Measurements from ENCODE around the gene AIF1L. TPM values are rescaled to one million over a fixed set of nuclear protein-coding genes. Genes with fewer than 3 reads are reported as not detected.

AIF1L gene
- total RNA-seq, 1 donor from 2014 or later: not detected

DNA sequence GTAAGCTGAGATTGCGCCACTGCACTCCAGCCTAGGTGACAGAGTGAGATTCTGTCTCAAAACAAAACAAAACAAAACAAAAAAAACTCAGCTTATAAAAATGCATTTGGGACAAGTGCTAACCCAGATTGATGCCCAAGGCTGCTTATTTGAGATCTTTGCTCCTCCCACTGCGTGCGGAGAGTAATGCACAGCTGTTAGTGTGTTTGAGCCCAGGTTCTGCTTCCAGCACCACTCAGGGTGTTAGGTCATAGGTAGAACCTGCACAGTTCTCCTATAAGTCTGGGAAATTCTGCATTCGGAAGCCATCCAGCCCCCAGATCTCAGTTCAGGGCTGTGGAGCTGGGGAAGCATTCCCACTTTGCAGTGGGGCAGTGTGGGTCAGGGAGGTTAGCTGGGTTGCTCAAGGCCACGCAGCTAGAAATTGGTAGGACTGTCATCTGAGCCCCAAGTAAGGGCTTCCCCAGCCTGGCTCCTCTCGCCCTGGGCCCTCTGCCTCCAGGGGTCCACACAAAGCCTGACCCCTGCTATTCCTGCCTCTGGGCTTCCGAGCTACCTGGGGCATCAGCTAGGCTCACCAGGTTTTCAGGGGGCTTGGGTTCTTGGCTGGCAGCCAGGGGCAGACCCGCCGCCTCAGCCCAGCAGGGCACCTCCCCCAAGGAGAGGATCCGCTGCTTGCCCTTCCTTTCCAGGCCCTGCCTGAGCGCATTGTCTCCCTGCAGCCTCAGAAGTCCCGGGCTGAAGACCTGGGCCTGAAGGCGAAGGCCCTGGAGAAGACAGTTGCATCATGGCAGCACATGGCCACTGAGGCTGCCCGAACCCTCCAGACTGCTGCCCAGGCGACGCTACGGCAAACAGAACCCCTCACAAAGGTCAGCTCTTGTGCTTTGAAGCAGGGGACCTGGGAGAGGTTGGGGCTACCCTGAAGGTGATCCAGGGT, 17.6 kb upstream of the AIF1L start:
- no peaks in the 10 kb centered on the region for H3K36me3 Mint-ChIP-seq (ENCODE audit: low read depth)
- H3K27me3 Mint-ChIP-seq: no peaks in the 10 kb centered on the region
- no peak overlapping the region for H3K4me3 Mint-ChIP-seq
- ATAC-seq (ENCODE audit: low read depth) (no peak), DNase-seq (no peak)
- TF ChIP-seq CTCF (IDR thresholded peaks at IDR 0.05): no peak
- H3K4me1 Mint-ChIP-seq: no peaks in the 10 kb centered on the region
- H3K9me3 Mint-ChIP-seq: no peaks in the 10 kb centered on the region
- H3K27ac Mint-ChIP-seq: no peak overlapping the region
- ChIA-PET POLR2A (no interaction called here), CTCF (no interaction called here)
- intact Hi-C loops (cut with micrococcal nuclease): no loop called here

GRCh38 chr9:131080589-131080988, 15.7 kb upstream of the AIF1L start:
- intact Hi-C loops (cut with micrococcal nuclease): no loop called here

DNA sequence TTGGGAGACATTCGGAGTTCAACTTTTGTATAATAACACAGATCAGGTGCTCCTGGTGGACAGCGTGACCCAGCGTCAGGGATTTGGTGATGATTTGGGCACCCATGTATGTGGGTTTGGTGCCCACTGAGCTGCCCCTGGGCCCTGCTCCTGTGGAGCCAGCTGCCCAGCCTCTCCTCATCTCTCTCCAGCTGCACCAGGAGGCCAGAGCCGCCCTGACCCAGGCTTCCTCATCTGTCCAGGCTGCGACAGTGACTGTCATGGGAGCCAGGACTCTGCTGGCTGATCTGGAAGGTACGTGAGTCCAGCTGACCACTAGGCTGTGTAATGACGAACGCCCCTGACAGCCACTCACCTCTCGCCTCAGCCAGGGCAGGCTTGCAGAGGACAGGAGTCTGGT, 14.5 kb upstream of the AIF1L start:
- TF ChIP-seq CTCF (IDR thresholded peaks at IDR 0.05): no peak
- ATAC-seq (ENCODE audit: low read depth): no peak
- H3K27me3 Mint-ChIP-seq: no peaks in the 10 kb centered on the region
- no peak overlapping the region for H3K4me3 Mint-ChIP-seq
- no peaks in the 10 kb centered on the region for H3K4me1 Mint-ChIP-seq
- POLR2A ChIA-PET: no interaction called here
- CTCF ChIA-PET: no interaction called here
- DNase-seq: no peak
- no peak overlapping the region for H3K27ac Mint-ChIP-seq
- H3K9me3 Mint-ChIP-seq: no peaks in the 10 kb centered on the region
- no peaks in the 10 kb centered on the region for H3K36me3 Mint-ChIP-seq (ENCODE audit: low read depth)
- intact Hi-C loops (cut with micrococcal nuclease): no loop called here

More at GRCh38 chr9:131080589-131080988, 15.7 kb upstream of the AIF1L start:
- Mint-ChIP-seq H3K4me1 (no peaks in the 10 kb centered on the region), H3K4me3 (no peak overlapping the region), H3K27ac (no peak overlapping the region), H3K9me3 (no peaks in the 10 kb centered on the region), H3K36me3 (ENCODE audit: low read depth) (no peaks in the 10 kb centered on the region), H3K27me3 (no peaks in the 10 kb centered on the region)
- ChIA-PET POLR2A (no interaction called here), CTCF (no interaction called here)
- DNase-seq: no peak
- TF ChIP-seq CTCF (IDR thresholded peaks at IDR 0.05): no peak
- no peak for ATAC-seq (ENCODE audit: low read depth)

GRCh38 chr9:131082774-131083512, 13.4 kb upstream of the AIF1L start:
- H3K27me3 Mint-ChIP-seq: no peaks in the 10 kb centered on the region
- no peak overlapping the region for H3K27ac Mint-ChIP-seq
- POLR2A ChIA-PET: no interaction called here
- intact Hi-C loops (cut with micrococcal nuclease): no loop called here
- no peaks in the 10 kb centered on the region for H3K4me1 Mint-ChIP-seq
- no peaks in the 10 kb centered on the region for H3K9me3 Mint-ChIP-seq
- ATAC-seq (ENCODE audit: low read depth): no peak
- H3K36me3 Mint-ChIP-seq (ENCODE audit: low read depth): no peaks in the 10 kb centered on the region
- H3K4me3 Mint-ChIP-seq: no peak overlapping the region
- CTCF ChIA-PET: interaction anchor here (0.6 kb wide), 1 partner anchor 664 kb away, joined by 3 read pairs; no protein-coding TSS in a partner anchor
- TF ChIP-seq CTCF (IDR thresholded peaks at IDR 0.05): no peak
- DNase-seq: no peak

Data from activated B cell treated with CpG ODN at 0.5 μM for 24 hours (primary cell).